Measurements from ENCODE around the gene NPEPL1. TPM values are rescaled to one million over a fixed set of nuclear protein-coding genes. Genes with fewer than 3 reads are reported as not detected.

Gene NPEPL1
- total and polyA plus RNA-seq, 2 of the 8 experiments (the other 6 are each of a cell fraction or from before 2014, with no cell fraction given): 12.4 to 26.8 TPM

DNA sequence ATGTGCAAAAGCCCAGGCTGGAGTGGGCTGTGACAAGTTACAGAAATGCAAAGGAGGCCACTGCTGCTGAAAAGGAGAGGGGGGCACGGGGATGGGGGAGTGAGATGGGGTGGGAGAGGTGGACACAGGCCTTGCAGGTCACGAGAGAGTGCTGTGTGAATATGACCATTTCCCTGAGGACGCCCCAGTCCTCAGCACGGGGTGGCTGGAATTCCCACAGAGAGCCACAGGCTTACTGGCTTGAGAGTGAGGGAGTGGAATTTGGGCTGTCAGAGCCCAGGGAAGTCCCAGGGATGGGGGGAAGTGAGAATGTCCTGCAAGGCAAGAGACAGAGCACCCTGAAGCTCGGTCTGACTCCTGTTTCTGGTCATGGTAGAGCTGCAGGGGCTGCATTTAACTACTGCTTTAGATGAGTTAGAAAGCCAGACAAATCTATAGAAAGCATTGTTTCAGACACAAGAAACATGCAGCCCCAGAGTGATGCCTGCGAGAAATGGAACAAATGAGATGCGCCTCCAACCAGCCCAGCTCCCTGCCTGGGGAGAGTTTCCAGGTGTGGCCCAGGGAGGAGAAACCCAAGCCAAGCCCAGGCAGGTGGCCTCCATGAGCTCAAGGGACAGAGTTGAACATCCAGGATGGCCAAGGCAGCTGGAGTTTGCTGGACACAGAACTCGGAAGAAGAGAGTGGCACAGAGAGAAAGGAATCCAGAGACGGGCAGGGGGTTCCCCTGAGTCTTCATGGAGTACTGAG lies 30.5 kb downstream of the NPEPL1 start:
- Histone ChIP-seq H3K23me2 (ENCODE audit: low read depth, low read length) (no peaks in the 10 kb centered on the region), H4K5ac (ENCODE audit: insufficient read length, low read depth, low read length) (no peak overlapping the region), H2BK20ac (ENCODE audit: low read length) (no peak overlapping the region; the same call in 1 of the 2 replicates), H3K36me3 (ENCODE audit: control insufficient read depth in 2 of 4, insufficient read depth in 4 of 4, low read length in 3 of 4) (no peaks in the 10 kb centered on the region), H2AK5ac (ENCODE audit: low read depth, low read length) (peak overlapping the region; percentile 83; the same call in 1 of the 2 replicates), H3K27ac (ENCODE audit: low read depth, low read length) (no peak overlapping the region), H3K79me2 (ENCODE audit: control insufficient read depth in 1 of 2, insufficient read depth in 2 of 2, low read length in 2 of 2) (no peaks in the 10 kb centered on the region), H3K9ac (replicated peaks in 1 of 4; ENCODE audit: extremely low read depth in 1 of 4, low read depth in 3 of 4, low read length in 3 of 4) (no peak overlapping the region), H3K23ac (ENCODE audit: insufficient read length) (no peak overlapping the region), H4K91ac (replicated peaks; ENCODE audit: insufficient read length, low read length) (no peak overlapping the region), H3K4ac (replicated peaks; ENCODE audit: insufficient read length, low read depth, low read length) (no peak overlapping the region), H3K14ac (ENCODE audit: insufficient read length) (no peak overlapping the region), H3K56ac (replicated peaks; ENCODE audit: insufficient read length, low read depth, low read length) (no peak overlapping the region), H3K4me2 (ENCODE audit: insufficient read depth in 1 of 2, low read depth in 2 of 2, low read length in 2 of 2) (no peak overlapping the region), H3K18ac (ENCODE audit: extremely low read depth, low read length) (no peak overlapping the region), H4K20me1 (replicated peaks in 1 of 2; ENCODE audit: control insufficient read depth in 1 of 2, insufficient read depth in 2 of 2, low read length in 2 of 2) (no peaks in the 10 kb centered on the region), H2BK15ac (ENCODE audit: low read length) (no peak overlapping the region), H2AFZ (ENCODE audit: low read length) (no peak overlapping the region), H4K8ac (ENCODE audit: extremely low read depth, insufficient read depth, low read length) (peak overlapping the region; percentile 11; the same call in 1 of the 2 replicates), H2BK120ac (replicated peaks; ENCODE audit: low read depth, low read length) (no peak overlapping the region), H2BK12ac (ENCODE audit: low read depth, low read length) (no peak overlapping the region), H3K27me3 (replicated peaks in 1 of 4; ENCODE audit: control insufficient read depth in 3 of 4, extremely low read depth in 1 of 4, insufficient read depth in 3 of 4, low read length in 3 of 4) (peaks cover 0 to 4% (median 1%) of the 10 kb centered on the region in 4 experiments; a peak in 3 of 7 replicates), H3K4me3 (ENCODE audit: extremely low read depth in 1 of 4, insufficient read depth in 2 of 4, low read depth in 3 of 4, low read length in 4 of 4) (no peak overlapping the region), H2BK5ac (ENCODE audit: low read depth, low read length) (no peak overlapping the region), H3K9me3 (ENCODE audit: insufficient read depth in 2 of 2, low read depth in 1 of 2, low read length in 1 of 2) (no peaks in the 10 kb centered on the region; a peak in 1 of 4 replicates), H3K4me1 (replicated peaks in 1 of 4; ENCODE audit: control insufficient read depth in 3 of 4, insufficient read depth in 4 of 4, low read length in 3 of 4) (peaks cover 0 to 4% (median 0%) of the 10 kb centered on the region in 4 experiments; a peak in 2 of 7 replicates), H3K79me1 (ENCODE audit: low read depth, low read length) (no peaks in the 10 kb centered on the region; the same call in 1 of the 2 replicates)
- FAIRE-seq (no peak), DNase-seq (ENCODE audit: low read depth in 1 of 2, low spot score in 2 of 2) (peak in 1 of 2 experiments; percentile 28)
- 92% methylated on average over 7 of the region's 9 CpGs; no CpG with 5 or more reads in 1 of the 2 experiments for WGBS, 2 experiments (ENCODE audit: extremely low coverage in 1 of 2, insufficient coverage in 1 of 2, insufficient read length in 1 of 2, insufficient replicate concordance in 2 of 2, low coverage in 1 of 2, low lambda C conversion rate in 2 of 2, missing lambda C conversion rate in 1 of 2)
- ChIA-PET CTCF (ENCODE audit: partially characterized antibody) (interaction anchor here (0.7 to 1.7 kb wide), 2 partner anchors 19 to 89 kb away, joined by 3 to 7 read pairs; no protein-coding TSS in a partner anchor), POLR2A (ENCODE audit: partially characterized antibody) (interaction anchor here (0.8 to 2.6 kb wide), 3 partner anchors 11 to 29 kb away, joined by 3 to 14 read pairs (median 3); no protein-coding TSS in a partner anchor)
- TF ChIP-seq NRF1 (IDR thresholded peaks at IDR 0.05; ENCODE audit: low read depth, low read length) (no peak), GTF2F1 (IDR thresholded peaks at IDR 0.05; ENCODE audit: borderline replicate concordance, low read depth, low read length) (no peak), SP4 (IDR thresholded peaks at IDR 0.05; ENCODE audit: low read length) (no peak), BRCA1 (IDR thresholded peaks at IDR 0.05; ENCODE audit: low read depth, low read length) (no peak), MAFK (IDR thresholded peaks at IDR 0.05; ENCODE audit: low read depth, low read length) (no peak), PHF8 (conservative IDR thresholded peaks at IDR 0.05; ENCODE audit: low read depth, low read length) (no peak), EP300 (IDR thresholded peaks at IDR 0.05; ENCODE audit: borderline replicate concordance in 1 of 2, low read depth in 2 of 2, low read length in 2 of 2) (no peak), SIX5 (IDR thresholded peaks at IDR 0.05; ENCODE audit: low read depth, low read length) (no peak), POU5F1 (IDR thresholded peaks at IDR 0.05; ENCODE audit: low read depth, low read length) (no peak), CBX5 (IDR thresholded peaks at IDR 0.05; ENCODE audit: low read depth, low read length) (no peak), HDAC2 (IDR thresholded peaks at IDR 0.05; ENCODE audit: borderline replicate concordance in 1 of 2, low read depth in 2 of 2, low read length in 2 of 2) (no peak)
- TF ChIP-seq, protein P1, sequence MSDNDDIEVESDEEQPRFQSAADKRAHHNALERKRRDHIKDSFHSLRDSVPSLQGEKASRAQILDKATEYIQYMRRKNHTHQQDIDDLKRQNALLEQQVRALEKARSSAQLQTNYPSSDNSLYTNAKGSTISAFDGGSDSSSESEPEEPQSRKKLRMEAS (IDR thresholded peaks at IDR 0.05): no peak

Measured in H1 (cell line).